Stimulated activated CD4-positive, alpha-beta T cell treated with anti-CD3 and anti-CD28 coated beads, TNF-alpha, amount 100 ng/mL, for 1 hour (primary cell): ENCODE results near the gene HTATIP2.
"Not testable (repeated sequence)": the region's sequence is repeated elsewhere in the genome, so short reads cannot be mapped to it uniquely, and the experiment has no call there.

Source experiments
- DNase-seq, 3 donors: peaks; one replicate each; pipeline ENCODE4 v3.0.0-alpha.2; 2020; ENCODE audit warnings: low read depth in 3 of 3, low spot score in 1 of 3

HTATIP2 gene

DNA sequence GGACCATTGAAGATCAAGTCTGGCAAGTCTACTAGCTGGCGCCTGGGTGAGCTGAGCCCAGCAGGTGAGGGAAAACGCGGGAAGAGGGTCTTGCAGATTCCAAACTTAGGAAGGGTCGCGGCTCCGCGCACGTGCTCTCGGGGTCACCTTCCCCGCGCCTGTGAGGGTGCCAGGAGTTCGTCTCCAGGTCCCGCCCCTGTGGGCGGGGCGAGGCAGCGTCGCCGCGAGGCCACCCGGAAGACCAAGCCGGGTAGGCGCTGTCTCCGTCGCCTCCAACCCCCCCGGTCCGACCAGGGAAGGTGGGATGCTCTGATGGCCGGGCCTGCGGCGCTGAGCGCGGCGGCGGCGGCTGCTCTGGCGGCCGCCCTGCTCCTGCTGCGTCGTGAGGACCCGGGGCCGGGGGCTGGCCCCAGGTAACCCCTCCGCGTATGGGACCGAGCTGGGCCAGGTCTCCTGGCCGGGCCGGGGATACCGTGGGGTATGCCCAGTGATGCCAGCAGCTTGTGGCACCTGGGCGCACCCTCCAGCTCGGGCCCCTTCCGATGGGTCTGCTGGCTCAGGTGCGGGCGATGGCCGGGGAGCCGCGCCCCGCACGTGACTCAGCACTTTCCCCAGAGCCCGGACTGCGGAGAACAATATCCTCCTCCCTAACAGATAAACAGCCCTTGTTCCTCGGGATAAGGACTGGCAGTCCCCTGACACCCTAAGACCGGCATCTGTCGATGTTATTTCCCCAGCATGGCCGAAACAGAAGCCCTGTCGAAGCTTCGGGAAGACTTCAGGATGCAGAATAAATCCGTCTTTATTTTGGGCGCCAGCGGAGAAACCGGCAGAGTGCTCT is at the start of gene HTATIP2:
Gene HTATIP2, plus strand, starts transcription at position 215 of the 841 bp plus-strand sequence. Its CDS starts 524 bp downstream, at position 739.
- peak; percentile 26 to 70 (median 44) for DNase-seq

DNA sequence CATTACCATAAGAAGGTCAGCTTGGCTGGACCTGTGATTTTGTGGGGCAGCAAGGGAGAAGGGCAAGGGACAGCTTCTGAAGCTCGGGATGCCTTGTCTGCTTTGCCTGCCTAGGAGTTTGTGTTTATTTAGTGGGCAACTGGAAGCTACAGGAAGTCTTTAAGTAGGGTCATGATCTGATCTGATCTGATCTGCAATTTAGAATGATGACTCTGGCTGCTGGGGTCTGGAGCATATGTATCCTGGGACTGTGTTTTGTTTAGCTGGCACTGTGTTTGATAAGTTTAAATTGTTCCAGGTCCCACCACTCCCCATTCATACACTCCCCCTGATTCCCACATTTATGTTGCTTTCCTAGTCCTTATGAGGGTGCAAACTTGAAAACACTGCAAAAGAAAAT is 47.7 kb upstream of the HTATIP2 start:
- DNase-seq: no peak

DNA sequence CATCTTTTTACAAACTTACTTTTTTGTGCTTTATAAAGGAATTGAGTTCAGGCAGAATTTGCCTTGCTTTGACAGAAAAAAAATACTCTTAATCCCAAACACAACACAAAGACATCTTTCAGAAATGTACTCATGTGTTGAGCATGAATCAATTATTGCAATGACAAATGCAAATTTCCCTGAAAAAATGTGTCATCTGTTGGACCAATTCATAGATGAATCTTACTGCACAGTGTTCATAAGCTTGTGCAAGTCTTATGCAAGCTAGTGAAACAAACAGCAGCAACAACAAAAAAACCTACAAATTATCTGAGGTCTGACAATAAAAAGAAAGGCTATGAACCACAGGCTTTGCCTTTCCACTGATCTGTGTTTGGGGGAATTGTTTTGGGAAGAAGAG is 42.3 kb upstream of the HTATIP2 start:
- DNase-seq: no peak

DNA sequence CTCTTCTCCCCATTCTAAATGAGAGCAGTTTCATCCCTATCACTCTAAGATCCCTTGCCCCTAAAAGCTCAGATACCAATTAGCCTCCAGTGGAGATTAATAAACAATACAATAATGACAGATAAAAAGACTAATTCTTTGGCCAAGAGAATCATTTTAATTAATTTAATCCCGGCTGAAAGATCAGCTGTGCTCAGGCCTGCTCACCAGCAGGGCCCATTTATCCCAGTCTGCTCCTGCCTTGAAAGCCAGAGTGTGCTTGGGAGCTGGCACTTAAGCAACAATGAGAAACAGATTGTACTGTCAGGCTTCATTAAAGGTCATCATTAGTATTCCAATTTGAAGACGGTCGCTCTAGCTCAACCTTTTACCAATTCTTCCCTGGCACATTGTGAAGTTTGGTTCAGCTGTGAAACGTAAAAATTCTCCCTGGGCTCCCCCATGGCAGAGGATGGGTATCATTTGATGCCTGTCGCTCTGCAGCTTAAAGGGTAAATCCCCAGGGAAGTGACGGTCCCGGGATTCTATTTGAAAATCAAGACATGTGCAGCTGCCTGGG is 36.1 kb upstream of the HTATIP2 start:
- DNase-seq: no peak

DNA sequence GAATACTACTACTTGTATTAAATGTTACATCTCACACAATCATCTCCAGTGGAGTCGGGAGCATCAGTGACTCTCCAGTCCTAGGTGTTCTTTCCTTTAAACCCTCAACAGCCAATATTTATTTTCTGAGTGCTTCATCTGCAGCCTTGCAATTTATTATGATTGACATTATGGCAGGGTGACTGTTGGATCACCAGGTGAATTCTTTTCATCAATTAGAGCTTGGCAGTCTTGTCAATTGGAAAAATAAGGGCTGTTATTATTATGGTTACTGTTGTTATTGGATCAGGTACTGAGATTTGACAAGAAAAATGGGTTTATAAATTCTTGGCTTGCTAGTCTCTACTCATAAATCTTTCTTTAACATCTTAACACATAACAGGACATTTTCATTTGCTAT is 27.5 kb upstream of the HTATIP2 start:
- DNase-seq: no peak

DNA sequence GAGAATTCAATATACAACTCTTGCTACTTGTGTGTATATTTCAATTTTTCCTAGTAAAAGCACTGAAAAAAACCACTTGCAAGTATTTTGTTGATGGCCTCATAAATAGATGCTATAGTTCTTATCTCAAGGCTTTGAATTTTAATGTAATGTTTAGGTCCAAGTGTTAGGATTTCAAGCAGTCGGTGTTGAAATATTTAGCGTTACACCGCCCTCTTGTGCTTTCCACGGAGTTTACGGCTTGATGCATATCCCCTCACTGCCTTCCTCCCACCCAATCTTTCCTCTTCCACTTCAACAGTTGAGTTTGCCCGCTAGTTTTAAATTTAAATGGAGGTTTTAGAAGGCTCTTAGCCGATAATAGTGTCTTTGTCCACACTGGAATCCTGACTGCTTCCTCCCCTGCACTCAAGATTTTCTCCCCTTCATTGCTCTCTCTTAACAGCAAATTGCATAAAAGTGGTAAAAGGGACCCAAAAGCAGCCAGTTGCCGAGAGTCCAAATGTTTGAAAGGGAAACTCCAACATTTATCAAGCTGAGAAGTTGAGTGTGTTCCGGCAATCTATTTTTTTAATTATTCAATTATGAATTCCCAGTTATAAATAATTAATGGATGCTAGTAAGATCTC is 25.9 kb upstream of the HTATIP2 start:
- no peak for DNase-seq

GRCh38 chr11:20342347-20343141 is 21.0 kb upstream of the HTATIP2 start:
- no peak for DNase-seq

DNA sequence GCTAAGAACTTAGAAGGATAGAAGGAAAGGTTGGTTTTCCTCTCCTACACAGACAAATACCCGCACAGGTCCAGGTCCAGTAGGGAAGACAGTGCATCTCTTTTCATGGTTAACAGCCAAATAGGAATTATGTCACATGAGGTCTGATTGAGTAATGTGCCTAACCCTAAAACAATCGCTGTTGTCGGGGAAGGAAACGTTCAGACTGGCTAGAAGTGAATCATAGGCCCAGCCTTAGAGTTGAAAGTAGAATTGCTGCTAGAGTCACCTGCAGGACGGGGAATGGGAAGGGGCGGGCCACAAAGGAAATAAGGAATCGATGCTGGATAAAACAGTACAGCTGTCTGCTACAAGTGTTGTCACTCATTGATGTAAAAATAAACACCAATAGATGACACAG is 12.4 kb upstream of the HTATIP2 start:
- no peak for DNase-seq

DNA sequence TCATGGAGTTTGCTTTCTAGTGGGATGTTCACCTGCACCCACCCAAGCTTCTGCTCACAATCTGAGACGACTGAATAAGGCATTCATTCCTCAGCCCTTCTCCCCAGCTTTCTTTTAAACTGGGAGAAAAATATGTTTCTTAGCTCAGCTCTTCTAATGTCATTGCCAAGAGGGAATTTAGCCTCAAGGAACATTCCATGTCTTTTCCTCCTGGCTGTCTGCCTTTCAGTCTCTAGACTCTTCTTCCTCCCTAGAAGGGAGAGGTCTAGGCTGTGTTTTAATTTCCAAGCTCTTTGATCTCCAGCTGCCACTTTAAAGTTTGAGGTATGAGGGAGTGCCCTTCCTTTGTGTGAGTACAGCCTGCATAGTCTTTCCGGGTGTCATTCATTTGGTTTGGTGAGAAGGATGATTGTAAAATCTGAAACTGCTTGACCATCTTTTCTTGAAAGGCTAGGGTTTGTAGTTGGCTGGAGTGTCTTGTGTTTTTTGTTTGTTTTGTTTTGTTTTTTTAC is 11.7 kb upstream of the HTATIP2 start:
- DNase-seq: no peak

GRCh38 chr11:20353829-20354434 is 9.6 kb upstream of the HTATIP2 start:
- DNase-seq: no peak

- no peak for DNase-seq
These were observed 8.0 kb upstream of the HTATIP2 start for GRCh38 chr11:20355221-20356219.

- no peak for DNase-seq
These were observed 6.4 kb upstream of the HTATIP2 start for GRCh38 chr11:20357150-20357549.

- no peak for DNase-seq
These were observed 2.9 kb upstream of the HTATIP2 start for GRCh38 chr11:20360650-20361049.

DNA sequence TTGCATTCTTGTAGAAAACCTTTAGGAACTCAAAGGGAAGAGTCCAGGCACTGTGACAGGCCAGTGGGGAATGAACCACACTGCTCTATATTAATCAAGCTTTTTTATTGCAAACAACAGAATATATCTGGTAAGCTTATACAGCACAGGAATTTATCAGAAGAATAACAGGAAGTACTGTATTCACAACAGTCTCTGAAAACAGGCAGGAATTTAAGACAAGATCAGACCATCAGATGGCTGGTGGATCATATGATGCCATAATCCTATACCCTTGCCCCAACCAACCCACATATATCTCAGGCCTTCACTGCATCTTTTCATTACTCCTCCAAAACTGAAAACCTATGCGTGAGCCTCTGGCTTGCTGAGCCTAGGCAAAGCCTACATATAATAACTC is 1.0 kb upstream of the HTATIP2 start:
- DNase-seq: no peak

DNA sequence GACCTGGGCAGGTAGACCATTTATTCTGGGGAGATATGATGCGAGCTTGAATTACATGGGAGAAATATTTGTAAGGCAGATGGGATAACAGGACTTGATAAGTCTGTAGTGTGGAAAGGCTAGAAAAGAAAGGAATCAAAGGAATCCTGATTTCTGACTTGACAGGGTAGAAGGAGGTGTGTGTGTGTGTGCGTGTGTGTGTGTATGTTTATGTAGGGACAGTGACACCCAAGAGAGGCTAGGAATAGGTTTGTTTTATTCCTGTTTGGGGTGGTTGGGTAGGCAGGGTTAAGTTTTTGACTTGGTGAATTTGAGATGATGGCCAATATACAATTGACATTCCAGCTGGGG is 390 bp upstream of the HTATIP2 start:
- no peak for DNase-seq

GRCh38 chr11:20364341-20364792 is 853 bp downstream of the HTATIP2 start:
- DNase-seq: no peak

DNA sequence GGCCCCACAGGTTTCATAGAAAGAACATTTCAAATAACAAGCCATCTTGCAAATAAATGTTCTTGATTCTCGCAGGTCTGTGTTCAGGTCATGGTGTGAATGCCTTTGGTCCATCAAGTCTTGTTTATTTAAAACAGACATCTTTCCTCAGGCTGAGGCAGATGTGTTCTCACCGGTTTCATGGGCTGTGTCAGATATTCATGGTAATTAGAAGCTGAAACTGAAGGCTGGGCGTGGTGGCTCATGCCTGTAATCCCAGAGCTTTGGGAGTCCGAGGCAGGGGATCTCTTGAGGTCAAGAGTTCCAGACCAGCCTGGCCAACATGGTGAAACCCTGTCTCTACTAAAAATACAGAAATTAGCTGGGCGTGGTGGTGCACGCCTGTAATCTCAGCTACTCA is 2.0 kb downstream of the HTATIP2 start:
- DNase-seq: not testable (repeated sequence)

- peak in 2 of 3 donors; percentile 13 to 43 for DNase-seq
These were observed 3.9 kb downstream of the HTATIP2 start for GRCh38 chr11:20367313-20367948.

DNA sequence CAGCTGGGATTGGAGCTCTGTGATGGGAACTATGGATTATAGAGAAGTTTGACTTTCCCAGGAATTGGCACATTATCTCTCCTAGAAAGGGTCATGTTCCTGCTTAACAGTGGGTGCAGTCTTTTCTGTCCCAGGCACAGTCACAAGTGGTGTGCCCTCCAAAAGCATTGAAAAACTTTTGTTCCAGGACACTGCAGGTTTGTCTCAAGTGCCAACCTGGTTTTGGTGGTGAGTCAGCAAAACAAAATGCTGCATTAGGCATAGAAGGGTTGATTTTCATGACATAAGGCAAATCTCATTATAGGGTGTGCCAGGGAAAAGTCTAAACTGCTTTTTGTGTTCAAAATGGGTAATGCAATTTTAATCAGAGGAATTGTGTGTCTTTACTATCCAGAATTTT is 4.9 kb downstream of the HTATIP2 start:
- DNase-seq: no peak
